ENCODE measurements around the gene SH3GL2.

GRCh38 chr9:17761984-17762676 lies 183.3 kb downstream of the SH3GL2 start:
- TF ChIP-seq EZH2 (IDR thresholded peaks at IDR 0.05; ENCODE audit: insufficient read depth, poor library complexity, severe bottlenecking), result no peak
- no peak for TF ChIP-seq EZH2phosphoT487 (IDR thresholded peaks at IDR 0.05; ENCODE audit: insufficient read depth, low read depth)

Data from GM23248 (cell line).